Loucy (cell line): ENCODE results near the gene SULT2B1.

Source experiments
- EZH2phosphoT487 ChIP-seq: fragments of 200-600 bp; IDR thresholded peaks from 2 replicates; pipeline ENCODE4 v1.6.1; 2018; ENCODE audit warnings: antibody characterized with exemption, mild to moderate bottlenecking, moderate library complexity, borderline replicate concordance
- TF ChIP-seq, protein P1 (sequence below): fragments of 200-600 bp; sonication (generic); conservative IDR thresholded peaks from 2 replicates; pipeline ENCODE4 v1.5.1; 2014; ENCODE audit warnings: mild to moderate bottlenecking, antibody characterized with exemption, low read length

DNA sequence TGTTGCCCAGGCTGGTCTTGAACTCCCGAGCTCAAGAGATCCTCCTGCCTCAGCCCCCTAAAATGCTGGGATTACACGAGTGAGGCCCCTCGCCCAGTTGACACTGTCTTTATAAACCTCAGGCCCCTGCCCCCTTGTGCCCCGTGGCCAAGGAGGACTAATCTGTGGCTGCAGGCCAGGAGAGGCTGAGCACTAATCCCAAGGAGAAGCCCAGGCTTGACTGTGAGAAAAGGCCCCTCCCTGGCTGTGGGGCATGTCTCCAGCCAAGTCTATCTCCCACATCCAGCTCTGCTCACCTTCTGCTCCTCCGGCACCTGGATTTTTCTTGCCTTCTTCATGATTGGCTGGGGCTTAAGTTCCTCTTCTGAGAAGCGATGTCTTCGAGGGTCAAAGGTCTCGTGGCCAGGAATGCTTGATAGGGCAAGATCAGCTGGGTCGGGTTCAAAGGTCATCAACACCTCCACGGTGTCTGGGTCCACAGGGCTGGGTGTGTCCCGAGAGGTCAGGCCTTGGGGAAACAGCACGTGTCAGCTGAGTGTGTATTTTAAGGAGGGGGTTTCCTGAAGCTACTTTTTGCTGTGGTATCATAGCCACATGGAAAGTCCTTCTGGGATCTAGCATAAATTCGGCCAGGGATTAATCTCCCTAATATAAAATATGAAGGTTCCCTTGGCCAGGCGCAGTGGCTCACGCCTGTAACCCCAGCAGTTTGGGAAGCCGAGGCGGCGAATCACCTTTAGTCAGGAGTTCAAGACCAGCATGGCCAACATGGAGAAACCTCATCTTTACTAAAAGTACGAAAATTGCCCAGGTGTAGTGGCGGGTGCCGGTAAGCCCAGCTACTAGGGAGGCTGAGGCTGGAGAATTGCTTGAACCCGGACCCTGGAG, 81.4 kb downstream of the SULT2B1 start:
- TF ChIP-seq, protein P1, sequence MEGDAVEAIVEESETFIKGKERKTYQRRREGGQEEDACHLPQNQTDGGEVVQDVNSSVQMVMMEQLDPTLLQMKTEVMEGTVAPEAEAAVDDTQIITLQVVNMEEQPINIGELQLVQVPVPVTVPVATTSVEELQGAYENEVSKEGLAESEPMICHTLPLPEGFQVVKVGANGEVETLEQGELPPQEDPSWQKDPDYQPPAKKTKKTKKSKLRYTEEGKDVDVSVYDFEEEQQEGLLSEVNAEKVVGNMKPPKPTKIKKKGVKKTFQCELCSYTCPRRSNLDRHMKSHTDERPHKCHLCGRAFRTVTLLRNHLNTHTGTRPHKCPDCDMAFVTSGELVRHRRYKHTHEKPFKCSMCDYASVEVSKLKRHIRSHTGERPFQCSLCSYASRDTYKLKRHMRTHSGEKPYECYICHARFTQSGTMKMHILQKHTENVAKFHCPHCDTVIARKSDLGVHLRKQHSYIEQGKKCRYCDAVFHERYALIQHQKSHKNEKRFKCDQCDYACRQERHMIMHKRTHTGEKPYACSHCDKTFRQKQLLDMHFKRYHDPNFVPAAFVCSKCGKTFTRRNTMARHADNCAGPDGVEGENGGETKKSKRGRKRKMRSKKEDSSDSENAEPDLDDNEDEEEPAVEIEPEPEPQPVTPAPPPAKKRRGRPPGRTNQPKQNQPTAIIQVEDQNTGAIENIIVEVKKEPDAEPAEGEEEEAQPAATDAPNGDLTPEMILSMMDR, result no peak
- no peak for TF ChIP-seq EZH2phosphoT487
